PFSK-1 (cell line): ENCODE results near the gene HOXC10.

ENCODE experiments used
- FOXP2 ChIP-seq: optimal IDR thresholded peaks from 2 replicates; pipeline ENCODE3; 2011; ENCODE audit warnings: borderline replicate concordance, control low read depth, inconsistent platforms; ENCODE audit not compliant: insufficient read depth; ENCODE audit errors: extremely low read length, extremely low read depth
- POLR2AphosphoS5 ChIP-seq: IDR thresholded peaks from 2 replicates; pipeline ENCODE4 v1.6.1; 2012; ENCODE audit warnings: low read depth, mild to moderate bottlenecking, control low read depth, low read length, moderate library complexity
- REST ChIP-seq, 2 experiments: IDR thresholded peaks; 2 replicates each; pipeline versions ENCODE4 v1.6.1 to v1.8.0; 2011 to 2012; ENCODE audit warnings: low read depth in 2 of 2, low read length in 2 of 2, control low read depth in 1 of 2, inconsistent platforms in 1 of 2, mild to moderate bottlenecking in 1 of 2, moderate library complexity in 1 of 2; ENCODE audit not compliant: insufficient read depth in 1 of 2
- SIN3A ChIP-seq: IDR thresholded peaks from 2 replicates; pipeline ENCODE4 v1.6.1; 2012; ENCODE audit warnings: mild to moderate bottlenecking, low read length, moderate library complexity, borderline replicate concordance; ENCODE audit not compliant: insufficient read depth
- TAF1 ChIP-seq: IDR thresholded peaks from 2 replicates; pipeline ENCODE4 v1.6.1; 2012; ENCODE audit warnings: low read length, control low read depth, borderline replicate concordance; ENCODE audit not compliant: insufficient read depth

The HOXC10 gene

GRCh38 chr12:54037360-54038283 is 52.7 kb downstream of the HOXC10 start:
- no peak for TF ChIP-seq TAF1
- TF ChIP-seq FOXP2, result no peak
- no peak for TF ChIP-seq REST (IDR thresholded peaks at IDR 0.05; ENCODE audit: insufficient read depth in 1 of 2, low read depth in 2 of 2, low read length in 2 of 2)
- no peak for TF ChIP-seq POLR2AphosphoS5
- no peak for TF ChIP-seq SIN3A

- TF ChIP-seq TAF1, result no peak
- no peak for TF ChIP-seq POLR2AphosphoS5
These were observed 53.4 kb downstream of the HOXC10 start for GRCh38 chr12:54038284-54038870.

- no peak for TF ChIP-seq REST (IDR thresholded peaks at IDR 0.05; ENCODE audit: insufficient read depth in 1 of 2, low read depth in 2 of 2, low read length in 2 of 2)
- no peak for TF ChIP-seq FOXP2
- TF ChIP-seq SIN3A, result no peak
- no peak for TF ChIP-seq POLR2AphosphoS5
- no peak for TF ChIP-seq TAF1
These were observed 54.0 kb downstream of the HOXC10 start for GRCh38 chr12:54038871-54039414.

- no peak for TF ChIP-seq SIN3A
- no peak for TF ChIP-seq REST (IDR thresholded peaks at IDR 0.05; ENCODE audit: insufficient read depth in 1 of 2, low read depth in 2 of 2, low read length in 2 of 2)
- TF ChIP-seq FOXP2, result no peak
- TF ChIP-seq TAF1, result no peak
- no peak for TF ChIP-seq POLR2AphosphoS5
These were observed 54.6 kb downstream of the HOXC10 start for GRCh38 chr12:54039417-54040147.
